Stimulated activated CD4-positive, alpha-beta T cell treated with anti-CD3 and anti-CD28 coated beads, Interleukin-15, amount 100 ng/mL, for 24 hours (primary cell): ENCODE measurements around the gene EEF2K.
"Not testable (repeated sequence)": the region's sequence is repeated elsewhere in the genome, so short reads cannot be mapped to it uniquely, and the experiment has no call there.

Experiments
- DNase-seq: peaks from one replicate; pipeline ENCODE4 v3.0.0-alpha.2; 2020

EEF2K gene

DNA sequence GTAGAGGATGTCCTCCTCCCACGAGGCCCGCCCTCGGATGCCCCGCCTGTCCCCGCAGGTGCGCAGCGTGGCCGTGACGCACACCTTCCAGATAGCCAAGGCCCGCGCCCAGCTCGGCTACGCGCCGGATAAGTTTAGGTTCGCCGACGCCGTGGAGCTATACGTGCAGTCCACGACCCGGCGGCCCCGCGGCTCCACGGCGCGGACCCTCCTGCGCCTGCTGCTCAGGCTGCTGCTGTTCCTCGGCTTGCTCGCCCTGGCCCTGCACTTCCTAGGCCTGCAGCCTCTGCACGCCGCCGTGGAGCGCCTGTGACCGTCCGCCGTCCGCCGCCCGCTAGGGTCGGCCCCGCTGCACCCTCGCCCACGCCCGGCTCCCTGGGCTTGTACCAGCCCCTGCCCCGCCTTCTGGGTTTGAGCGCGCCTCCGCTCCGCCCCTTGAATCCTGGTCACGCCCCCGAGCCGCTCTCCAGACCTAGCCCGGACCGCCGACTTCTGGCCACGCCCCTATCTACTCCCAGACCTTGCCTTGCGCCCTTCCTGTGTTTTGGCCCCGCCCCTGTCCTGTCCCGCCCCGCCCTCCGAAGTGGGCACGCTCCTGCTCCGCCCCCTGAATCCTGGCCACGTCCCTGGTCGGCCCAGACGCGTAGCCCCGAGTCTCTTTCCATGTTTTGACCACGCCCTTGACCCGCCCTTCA, 15.8 kb upstream of the EEF2K start:
- peak; percentile 99 for DNase-seq

GRCh38 chr16:22190776-22191531, 15.1 kb upstream of the EEF2K start:
- peak; percentile 100 for DNase-seq

GRCh38 chr16:22191532-22192260, 14.4 kb upstream of the EEF2K start:
- DNase-seq, result peak; percentile 49

DNA sequence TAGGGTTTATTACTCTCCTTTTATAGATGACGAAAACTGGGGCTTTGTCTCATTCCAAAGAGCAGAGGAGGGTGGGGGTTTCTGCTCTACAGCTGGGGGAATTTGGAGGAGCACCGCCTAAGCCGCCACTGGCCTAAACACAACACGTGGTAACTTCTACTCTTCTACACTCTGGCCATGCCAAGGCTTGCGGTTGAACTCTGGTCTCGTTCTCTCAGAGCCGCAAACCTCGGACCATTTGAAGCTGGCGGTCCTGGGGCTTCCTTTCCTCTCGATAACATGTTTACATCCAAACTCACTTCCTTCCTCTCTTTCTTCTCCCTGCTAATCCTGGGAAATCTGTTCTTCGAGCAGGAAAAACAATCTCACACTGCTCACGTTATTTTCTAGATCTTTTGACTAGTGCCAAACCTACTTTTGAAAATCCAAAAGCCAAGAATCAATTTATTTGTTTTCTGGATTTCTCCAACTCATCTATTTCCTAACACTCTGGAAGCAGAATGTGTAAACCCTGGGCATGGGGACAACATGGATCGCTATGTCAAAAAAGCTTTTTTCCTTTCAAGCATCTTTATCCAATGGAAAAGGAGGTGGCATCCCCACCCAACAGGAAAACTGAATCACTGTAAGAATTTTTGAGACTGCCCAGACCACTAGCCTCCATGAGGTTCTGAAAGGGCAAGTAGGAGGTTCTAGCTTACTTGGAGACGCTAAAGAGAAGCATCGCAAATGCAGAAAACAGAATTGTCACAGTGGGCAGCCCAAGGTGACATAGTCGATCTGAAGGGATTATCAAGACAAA, 13.6 kb upstream of the EEF2K start:
- peak; percentile 83 for DNase-seq

GRCh38 chr16:22193063-22193411, 13.0 kb upstream of the EEF2K start:
- DNase-seq, result no peak

- peak; percentile 32 for DNase-seq
These were observed 11.2 kb upstream of the EEF2K start for GRCh38 chr16:22194707-22195444.

- DNase-seq, result no peak
These were observed 10.7 kb upstream of the EEF2K start for GRCh38 chr16:22195445-22195694.

- DNase-seq, result peak; percentile 92
These were observed 10.2 kb upstream of the EEF2K start for GRCh38 chr16:22195695-22196558.

DNA sequence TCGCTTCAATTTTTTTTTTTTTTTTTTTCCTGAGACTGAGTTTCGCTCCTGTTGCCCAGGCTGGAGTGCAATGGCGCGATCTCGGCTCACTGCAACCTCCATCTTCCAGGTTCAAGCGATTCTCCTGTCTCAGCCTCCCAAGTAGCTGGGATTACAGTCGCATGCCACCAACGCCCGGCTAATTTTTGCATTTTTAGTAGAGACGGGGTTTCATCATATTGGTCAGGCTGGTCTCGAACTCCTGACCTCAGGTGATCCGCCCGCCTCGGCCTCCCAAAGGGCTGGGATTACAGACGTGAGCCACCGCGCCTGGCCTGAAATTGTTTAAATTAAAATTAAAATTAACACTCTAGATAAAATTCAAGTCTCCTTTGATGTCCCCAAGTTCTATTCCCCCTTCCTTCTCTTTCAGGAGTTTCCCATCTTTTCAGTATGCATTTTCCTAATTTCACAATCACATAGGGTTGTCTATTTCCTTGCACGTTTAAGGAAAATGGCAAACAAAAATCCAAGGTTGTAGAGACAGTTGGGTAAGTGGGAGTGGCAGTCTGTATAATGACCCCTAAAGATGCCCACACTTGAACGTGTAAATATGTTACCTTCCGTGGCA, 9.4 kb upstream of the EEF2K start:
- not testable (repeated sequence) for DNase-seq

DNA sequence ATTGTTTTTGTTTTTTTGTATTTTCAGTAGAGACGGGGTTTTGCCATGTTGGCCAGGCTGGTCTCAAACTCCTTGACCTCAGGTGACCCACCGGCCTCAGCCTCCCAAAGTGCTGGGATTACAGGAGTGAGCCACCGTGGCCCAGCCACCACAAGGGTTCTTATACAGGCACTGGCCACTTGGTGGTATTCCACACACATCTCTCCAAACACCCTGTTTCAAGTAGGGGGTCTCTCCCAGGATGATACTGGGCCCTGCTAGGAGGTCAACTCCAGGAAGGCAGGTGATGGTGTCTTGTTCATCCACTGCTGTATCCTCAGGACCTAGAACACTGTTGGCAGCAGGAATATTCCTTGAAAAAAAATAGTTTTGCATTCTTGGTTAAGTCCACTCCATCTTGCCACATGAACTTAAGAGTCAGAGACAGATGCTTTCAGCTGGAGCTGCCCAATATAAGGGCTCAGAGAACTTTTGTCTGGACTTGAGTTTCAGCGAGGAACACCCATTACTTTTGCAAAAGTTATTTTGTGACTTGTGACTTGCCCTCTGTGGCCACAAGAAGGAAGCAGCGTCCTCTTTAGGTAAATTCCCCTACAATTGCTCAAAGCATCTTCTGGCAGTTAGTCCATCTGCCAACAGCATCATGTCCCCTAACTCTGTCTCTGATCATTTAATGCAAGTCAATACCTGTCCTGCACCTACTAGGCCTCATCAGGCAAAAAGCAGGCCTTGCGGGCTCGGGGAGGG, 7.4 kb upstream of the EEF2K start:
- DNase-seq, result no peak

DNA sequence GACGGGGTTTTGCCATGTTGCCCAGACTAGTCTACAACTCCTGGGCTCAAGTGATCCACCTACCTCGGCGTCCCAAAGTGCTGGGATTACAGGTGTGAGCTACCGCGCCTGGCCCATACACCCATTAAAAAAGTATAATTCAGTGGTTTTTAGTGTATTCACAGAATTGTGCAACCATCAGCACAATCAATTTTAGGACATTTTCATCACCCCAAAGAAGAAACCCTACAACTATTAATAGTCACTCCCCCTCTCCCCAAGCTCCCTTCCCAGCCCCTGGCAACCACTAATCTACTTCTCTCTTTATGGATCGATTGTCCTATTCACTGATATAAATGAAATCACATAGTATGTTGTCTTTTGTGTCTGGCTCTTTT, 3.8 kb upstream of the EEF2K start:
- no peak for DNase-seq

- no peak for DNase-seq
These were observed 3.0 kb upstream of the EEF2K start for GRCh38 chr16:22203091-22203490.

- no peak for DNase-seq
These were observed 1.9 kb upstream of the EEF2K start for GRCh38 chr16:22204091-22204655.

DNA sequence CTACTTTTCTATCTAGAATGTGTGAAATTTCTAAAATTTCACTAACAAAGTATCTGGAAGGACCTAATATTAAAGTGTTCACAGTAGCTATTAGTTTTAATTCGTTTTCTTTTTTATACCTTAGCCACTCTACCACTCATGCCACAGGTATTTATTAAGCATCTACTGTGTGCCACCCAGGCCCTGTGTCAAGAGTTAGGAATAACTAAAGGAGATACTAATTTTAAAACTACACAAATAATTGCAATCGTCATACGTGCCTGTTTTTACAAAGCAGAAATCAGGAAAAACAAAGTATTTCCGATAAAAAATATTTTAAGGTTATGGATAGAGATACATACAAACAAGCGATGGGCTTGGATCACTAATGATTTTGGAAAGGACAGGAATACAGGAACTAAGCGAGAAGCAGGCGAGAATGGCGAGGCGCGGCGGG, 483 bp upstream of the EEF2K start:
- no peak for DNase-seq

DNA sequence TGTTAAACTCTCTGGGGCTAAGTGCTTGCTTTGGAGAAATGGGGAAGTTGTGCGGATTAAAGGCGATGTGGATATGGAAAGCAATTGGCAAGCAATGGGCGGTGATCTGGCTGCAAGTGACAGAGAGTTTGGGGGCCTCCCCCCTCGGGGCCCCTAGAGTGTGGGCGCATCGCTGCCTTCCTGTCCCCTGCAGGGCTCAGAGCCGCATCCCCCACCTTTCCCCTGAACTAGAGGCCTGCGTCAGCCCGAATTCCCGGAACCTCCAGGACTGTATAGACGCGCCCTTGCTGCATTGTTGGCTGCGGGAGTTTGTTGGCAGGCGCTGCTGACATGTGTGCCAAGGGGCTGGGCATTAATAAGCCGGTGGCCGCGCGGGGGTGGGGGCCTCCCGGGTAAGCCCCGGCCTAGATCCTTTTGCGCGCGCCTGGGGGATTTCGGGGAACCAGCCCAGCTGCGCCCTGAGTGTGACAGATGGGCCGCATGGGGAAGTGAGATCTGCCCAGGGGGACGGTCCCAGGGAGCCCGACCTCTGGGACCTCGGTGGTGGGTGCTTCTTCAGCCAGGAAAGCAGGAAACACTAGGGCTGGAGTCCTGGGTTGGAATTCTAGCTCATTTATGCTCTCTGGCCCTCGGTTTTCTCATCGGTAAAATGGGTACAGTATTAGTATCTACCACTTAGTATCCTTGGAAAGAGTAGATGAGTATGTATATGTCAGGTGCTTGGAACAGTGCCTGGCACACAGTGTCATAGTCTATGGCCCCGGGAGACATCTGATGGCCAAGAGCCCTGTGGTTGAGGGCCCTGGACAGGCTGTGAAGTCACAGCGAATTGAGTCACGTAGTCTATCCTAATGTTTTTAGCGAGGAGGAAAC, 1.0 kb downstream of the EEF2K start:
- DNase-seq, result peak; percentile 83

DNA sequence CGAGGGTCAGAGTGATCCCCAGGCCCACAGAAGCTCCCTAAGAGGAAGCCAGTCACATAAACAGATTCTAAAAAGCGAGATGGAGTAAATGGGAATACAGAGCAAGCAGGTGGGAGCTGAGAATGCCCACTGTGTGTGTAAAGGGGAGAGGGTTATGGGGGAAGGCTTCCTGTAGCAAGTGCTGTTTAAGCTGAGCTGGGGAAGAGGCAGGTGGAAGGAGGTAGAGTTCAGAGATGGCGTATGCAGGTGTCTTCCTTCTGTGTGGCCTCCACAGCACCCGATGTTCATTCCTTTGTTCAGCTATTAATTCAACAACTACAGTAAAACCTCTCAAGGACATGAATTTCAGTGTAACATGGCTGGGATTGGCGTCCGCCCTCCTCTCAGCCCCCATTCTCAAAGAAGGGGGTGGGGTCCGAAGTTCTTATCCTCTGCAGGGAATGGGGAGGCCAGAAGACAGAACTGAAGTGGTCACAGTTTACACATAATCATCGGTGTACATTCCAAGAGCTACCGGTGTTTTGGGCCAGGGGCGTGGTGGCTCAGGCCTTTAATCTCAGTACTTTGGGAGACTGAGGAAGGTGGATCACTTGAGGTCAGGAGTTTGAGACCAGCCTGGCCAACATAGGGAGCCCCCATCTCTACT, 1.8 kb downstream of the EEF2K start:
- DNase-seq, result no peak

DNA sequence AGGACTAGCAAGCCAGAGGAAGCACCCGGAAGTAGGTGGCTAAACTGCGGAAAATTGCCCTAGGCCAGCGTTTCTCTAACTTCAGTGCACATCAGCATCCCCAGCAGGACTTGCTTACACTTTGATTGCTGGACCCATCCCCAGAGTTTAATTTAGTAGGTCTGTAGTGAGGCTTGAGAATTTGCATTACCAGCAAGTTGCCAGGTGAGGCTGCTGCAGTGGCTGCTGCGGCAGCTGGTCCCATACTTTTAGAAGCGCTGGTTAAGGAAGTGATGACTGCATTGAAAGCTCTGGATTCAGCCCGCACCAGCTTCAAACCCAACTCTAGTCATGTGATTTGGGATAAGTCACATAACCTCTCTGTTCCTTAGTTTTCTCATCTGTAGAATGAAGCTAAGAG, 4.2 kb downstream of the EEF2K start:
- no peak for DNase-seq

DNA sequence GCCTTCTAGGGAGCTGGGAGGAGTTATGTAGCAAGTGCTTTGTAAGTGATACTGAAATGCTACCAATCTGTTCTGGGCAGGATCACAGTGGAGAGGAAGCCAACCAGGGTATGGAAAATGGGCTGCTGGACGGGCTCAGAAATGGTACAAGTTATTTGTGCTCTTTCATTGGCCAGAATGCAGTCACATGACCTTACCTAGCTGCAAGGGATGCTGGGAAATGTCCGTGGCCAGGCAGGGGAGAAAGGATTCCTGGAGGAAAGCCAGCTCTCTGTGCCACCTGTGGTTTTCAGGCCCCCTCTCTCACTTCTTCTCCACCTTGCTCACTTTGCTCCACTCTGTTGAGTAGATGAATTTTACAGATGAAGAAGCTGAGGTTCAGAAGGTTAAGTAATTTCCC, 4.8 kb downstream of the EEF2K start:
- DNase-seq, result no peak

- no peak for DNase-seq
These were observed 7.2 kb downstream of the EEF2K start for GRCh38 chr16:22213236-22213635.
